Fibroblast of lung (primary cell): ENCODE results near the gene ZNF124.

Experiments
- EZH2 ChIP-seq: IDR thresholded peaks from 2 replicates; pipeline ENCODE4 v1.5.1; 2012; ENCODE audit warnings: low read length, control low read depth, mild to moderate bottlenecking; ENCODE audit errors: missing control alignments
- TF ChIP-seq, protein P1 (sequence below), 2 donors: IDR thresholded peaks in 1 of 2; conservative IDR thresholded peaks in 1 of 2; 1 replicate in 1 of 2; 2 replicates in 1 of 2; pipeline ENCODE4 v1.5.1; 2011 to 2012; ENCODE audit warnings: low read length in 2 of 2, control low read depth in 1 of 2, inconsistent platforms in 1 of 2, low read depth in 1 of 2, mild to moderate bottlenecking in 1 of 2

DNA sequence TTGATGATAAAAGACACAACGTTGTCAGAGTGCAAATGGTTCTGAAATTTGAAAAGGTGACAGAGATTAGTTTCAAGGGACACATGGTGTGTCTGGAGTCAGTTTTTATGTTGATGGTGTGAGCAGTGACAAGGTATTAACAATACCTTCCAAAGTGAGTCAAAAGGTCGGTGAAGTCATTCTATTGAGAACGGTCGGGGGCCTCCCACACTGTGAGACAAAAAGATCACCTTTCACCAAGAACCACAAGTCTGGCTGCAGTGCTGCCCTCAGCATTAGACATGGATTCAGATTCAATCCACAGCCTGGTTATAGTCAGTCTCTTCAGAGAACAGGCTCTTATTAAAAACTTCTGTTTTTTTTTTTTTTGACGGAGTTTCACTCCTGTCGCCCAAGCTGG, 26.5 kb downstream of the ZNF124 start:
- TF ChIP-seq, protein P1, sequence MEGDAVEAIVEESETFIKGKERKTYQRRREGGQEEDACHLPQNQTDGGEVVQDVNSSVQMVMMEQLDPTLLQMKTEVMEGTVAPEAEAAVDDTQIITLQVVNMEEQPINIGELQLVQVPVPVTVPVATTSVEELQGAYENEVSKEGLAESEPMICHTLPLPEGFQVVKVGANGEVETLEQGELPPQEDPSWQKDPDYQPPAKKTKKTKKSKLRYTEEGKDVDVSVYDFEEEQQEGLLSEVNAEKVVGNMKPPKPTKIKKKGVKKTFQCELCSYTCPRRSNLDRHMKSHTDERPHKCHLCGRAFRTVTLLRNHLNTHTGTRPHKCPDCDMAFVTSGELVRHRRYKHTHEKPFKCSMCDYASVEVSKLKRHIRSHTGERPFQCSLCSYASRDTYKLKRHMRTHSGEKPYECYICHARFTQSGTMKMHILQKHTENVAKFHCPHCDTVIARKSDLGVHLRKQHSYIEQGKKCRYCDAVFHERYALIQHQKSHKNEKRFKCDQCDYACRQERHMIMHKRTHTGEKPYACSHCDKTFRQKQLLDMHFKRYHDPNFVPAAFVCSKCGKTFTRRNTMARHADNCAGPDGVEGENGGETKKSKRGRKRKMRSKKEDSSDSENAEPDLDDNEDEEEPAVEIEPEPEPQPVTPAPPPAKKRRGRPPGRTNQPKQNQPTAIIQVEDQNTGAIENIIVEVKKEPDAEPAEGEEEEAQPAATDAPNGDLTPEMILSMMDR (conservative IDR thresholded peaks at IDR 0.05 in 1 of 2, IDR thresholded peaks at IDR 0.05 in 1 of 2; ENCODE audit: low read depth in 1 of 2, low read length in 2 of 2), result no peak
- TF ChIP-seq EZH2, result no peak
